Measurements from ENCODE around the gene PRDM4.

PRDM4 gene

GRCh38 chr12:107776171-107776570, 15.2 kb upstream of the PRDM4 start:
- H3K9me3 ChIP-seq (ENCODE audit: control insufficient read depth, insufficient read depth, low read depth, low read length) = no peaks in the 10 kb centered on the region
- H3K27ac ChIP-seq (ENCODE audit: extremely low read depth, low read depth, low read length) = no peak overlapping the region
- TF ChIP-seq ZNF354C (tag by site-specific recombination; IDR thresholded peaks at IDR 0.05; ENCODE audit: borderline replicate concordance, low read depth) = no peak
- no peak for TF ChIP-seq ZBTB21 (tag by site-specific recombination; IDR thresholded peaks at IDR 0.05)
- no peak for TF ChIP-seq EGR2 (tag by site-specific recombination; IDR thresholded peaks at IDR 0.05; ENCODE audit: low read depth)
- no peak for TF ChIP-seq ZBTB48 (tag by site-specific recombination; IDR thresholded peaks at IDR 0.05)
- TF ChIP-seq WT1 (tag by site-specific recombination; IDR thresholded peaks at IDR 0.05) = no peak
- TF ChIP-seq ZNF521 (tag by site-specific recombination; IDR thresholded peaks at IDR 0.05) = no peak
- TF ChIP-seq ZNF214 (tag by site-specific recombination; IDR thresholded peaks at IDR 0.05; ENCODE audit: borderline replicate concordance) = no peak
- TF ChIP-seq GLIS1 (tag by site-specific recombination; IDR thresholded peaks at IDR 0.05) = no peak
- TF ChIP-seq ZSCAN5A (tag by site-specific recombination; IDR thresholded peaks at IDR 0.05) = no peak
- no peak for TF ChIP-seq TRIM28 (IDR thresholded peaks at IDR 0.05; ENCODE audit: borderline replicate concordance, low read length)
- no peak for TF ChIP-seq ZNF184 (tag by site-specific recombination; IDR thresholded peaks at IDR 0.05)
- H3K4me3 ChIP-seq (ENCODE audit: low read depth, low read length) = no peak overlapping the region
- ChIA-PET CTCF (interaction anchor here (0.7 to 0.8 kb wide), 2 partner anchors 48 to 49 kb away, joined by 3 to 4 read pairs; no protein-coding TSS in a partner anchor), POLR2A (interaction anchor here (1.2 kb wide), 1 partner anchor 88 kb away, joined by 4 read pairs; no protein-coding TSS in a partner anchor)
- no peaks in the 10 kb centered on the region for H3K36me3 ChIP-seq (ENCODE audit: control insufficient read depth in 2 of 2, insufficient read depth in 1 of 2, low read length in 2 of 2)
- no peaks in the 10 kb centered on the region for H3K4me1 ChIP-seq (ENCODE audit: control insufficient read depth, insufficient read depth, low read length)

GRCh38 chr12:107775093-107775721, 14.3 kb upstream of the PRDM4 start:
- peak overlapping the region; percentile 30 for H3K4me3 ChIP-seq (ENCODE audit: low read depth, low read length)
- H3K36me3 ChIP-seq (ENCODE audit: control insufficient read depth in 2 of 2, insufficient read depth in 1 of 2, low read length in 2 of 2) = no peaks in the 10 kb centered on the region
- ChIA-PET POLR2A (interaction anchor here (1.2 kb wide), 1 partner anchor 89 kb away, joined by 4 read pairs; no protein-coding TSS in a partner anchor), CTCF (no interaction called here)
- no peaks in the 10 kb centered on the region for H3K4me1 ChIP-seq (ENCODE audit: control insufficient read depth, insufficient read depth, low read length)
- H3K9me3 ChIP-seq (ENCODE audit: control insufficient read depth, insufficient read depth, low read depth, low read length) = no peaks in the 10 kb centered on the region
- no peak overlapping the region for H3K27ac ChIP-seq (ENCODE audit: extremely low read depth, low read depth, low read length)
- TF ChIP-seq IKZF3 (tag by site-specific recombination; IDR thresholded peaks at IDR 0.05) (no peak), ZNF549 (tag by site-specific recombination; IDR thresholded peaks at IDR 0.05) (no peak), ZNF426 (tag by site-specific recombination; IDR thresholded peaks at IDR 0.05) (no peak), PRDM6 (tag by site-specific recombination; IDR thresholded peaks at IDR 0.05) (no peak), ZNF610 (tag by site-specific recombination; IDR thresholded peaks at IDR 0.05; ENCODE audit: borderline replicate concordance) (peak; percentile 80; the same call in 1 of the 2 replicates), ZNF785 (tag by site-specific recombination; IDR thresholded peaks at IDR 0.05) (peak; percentile 85), ZNF2 (tag by site-specific recombination; IDR thresholded peaks at IDR 0.05) (peak; percentile 34; the same call in 1 of the 2 replicates), ZNF335 (tag by site-specific recombination; conservative IDR thresholded peaks at IDR 0.05) (peak; percentile 62), ZNF174 (tag by site-specific recombination; IDR thresholded peaks at IDR 0.05) (no peak), SALL2 (tag by site-specific recombination; IDR thresholded peaks at IDR 0.05; ENCODE audit: borderline replicate concordance) (no peak), ZNF169 (tag by site-specific recombination; IDR thresholded peaks at IDR 0.05) (no peak), ZNF140 (tag by site-specific recombination; IDR thresholded peaks at IDR 0.05) (no peak), ZFP41 (tag by site-specific recombination; IDR thresholded peaks at IDR 0.05; ENCODE audit: borderline replicate concordance) (no peak), REPIN1 (tag by site-specific recombination; IDR thresholded peaks at IDR 0.05; ENCODE audit: low read depth) (no peak), ZNF777 (tag by site-specific recombination; IDR thresholded peaks at IDR 0.05; ENCODE audit: borderline replicate concordance) (no peak), ZFHX2 (tag by site-specific recombination; conservative IDR thresholded peaks at IDR 0.05) (peak; percentile 41), ZNF701 (tag by site-specific recombination; IDR thresholded peaks at IDR 0.05) (no peak), SCRT2 (tag by site-specific recombination; IDR thresholded peaks at IDR 0.05) (peak; percentile 56), ZNF544 (tag by site-specific recombination; IDR thresholded peaks at IDR 0.05) (no peak), ZNF239 (tag by site-specific recombination; IDR thresholded peaks at IDR 0.05) (no peak), ZBTB8A (tag by site-specific recombination; IDR thresholded peaks at IDR 0.05) (peak; percentile 47)

All from HEK293 (cell line).